ENCODE data around the gene SYNE4. TPM values are rescaled to one million over a fixed set of nuclear protein-coding genes. Genes with fewer than 3 reads are reported as not detected.

SYNE4 gene
- total and polyA plus RNA-seq, 2 of the 13 experiments (the other 11 are each of a cell fraction or from before 2014, with no cell fraction given), result 13.7 to 23.0 TPM

- no peak for TF ChIP-seq THAP7 (CRISPR knock-in tag; IDR thresholded peaks at IDR 0.05)
- no peak for TF ChIP-seq RERE (CRISPR knock-in tag; IDR thresholded peaks at IDR 0.05; ENCODE audit: low read depth)
- TF ChIP-seq ATM (IDR thresholded peaks at IDR 0.05; ENCODE audit: borderline replicate concordance), result no peak
- TF ChIP-seq SMARCE1 (IDR thresholded peaks at IDR 0.05; ENCODE audit: borderline replicate concordance), result no peak
- no peak for TF ChIP-seq FOXJ3 (CRISPR knock-in tag; IDR thresholded peaks at IDR 0.05; ENCODE audit: borderline replicate concordance)
- TF ChIP-seq HHEX (CRISPR knock-in tag; IDR thresholded peaks at IDR 0.05), result no peak
- TF ChIP-seq FOXK1 (CRISPR knock-in tag; IDR thresholded peaks at IDR 0.05; ENCODE audit: borderline replicate concordance, low read depth), result no peak
- TF ChIP-seq KLF6 (CRISPR knock-in tag; IDR thresholded peaks at IDR 0.05), result peak; percentile 22; the same call in 1 of the 2 replicates
- TF ChIP-seq ZNF337 (CRISPR knock-in tag; IDR thresholded peaks at IDR 0.05; ENCODE audit: borderline replicate concordance, low read depth), result no peak
- no peak for TF ChIP-seq NONO (IDR thresholded peaks at IDR 0.05)
- no peak; the same call in 1 of the 2 replicates for TF ChIP-seq NONO (CRISPR knock-in tag; conservative IDR thresholded peaks at IDR 0.05)
- no peak for TF ChIP-seq PHB2 (IDR thresholded peaks at IDR 0.05; ENCODE audit: partially characterized antibody)
- TF ChIP-seq ZNF784 (CRISPR knock-in tag; IDR thresholded peaks at IDR 0.05; ENCODE audit: borderline replicate concordance), result no peak
- TF ChIP-seq MEIS2 (CRISPR knock-in tag; IDR thresholded peaks at IDR 0.05), result peak; percentile 46; the same call in 1 of the 2 replicates
- TF ChIP-seq RELA (CRISPR knock-in tag; IDR thresholded peaks at IDR 0.05), result no peak
- no peak for TF ChIP-seq ZNF720 (CRISPR knock-in tag; IDR thresholded peaks at IDR 0.05)
- no peak for TF ChIP-seq SNRNP70 (IDR thresholded peaks at IDR 0.05; ENCODE audit: low read depth, low read length)
- TF ChIP-seq ZSCAN29 (CRISPR knock-in tag; conservative IDR thresholded peaks at IDR 0.05), result no peak; the same call in 1 of the 2 replicates
- no peak for TF ChIP-seq ZNF383 (CRISPR knock-in tag; IDR thresholded peaks at IDR 0.05; ENCODE audit: borderline replicate concordance)
- no peak for TF ChIP-seq ZNF570 (CRISPR knock-in tag; IDR thresholded peaks at IDR 0.05; ENCODE audit: borderline replicate concordance)
- no peak for TF ChIP-seq DBP (CRISPR knock-in tag; IDR thresholded peaks at IDR 0.05; ENCODE audit: not compliant biosample characterization)
- no peak for TF ChIP-seq MLX (CRISPR knock-in tag; IDR thresholded peaks at IDR 0.05)
- TF ChIP-seq RFX3 (CRISPR knock-in tag; IDR thresholded peaks at IDR 0.05), result no peak
- no peak for TF ChIP-seq SKI (IDR thresholded peaks at IDR 0.05; ENCODE audit: partially characterized antibody)
Observed at GRCh38 chr19:36008336-36008978, at the start of gene SYNE4 (continued).

All from HepG2 (cell line).